22Rv1 (cell line): Measurements from ENCODE around the gene CROT.

ENCODE experiments used
- H3K27ac ChIP-seq: fragments of 450-650 bp; 2 replicates; pipeline ENCODE4 v1.5.1; 2017
- CTCF ChIP-seq: fragments of 450-650 bp; IDR thresholded peaks from 2 replicates; pipeline ENCODE4 v1.5.1; 2017; ENCODE audit warnings: mild to moderate bottlenecking
- ZFX ChIP-seq: fragments of 450-650 bp; IDR thresholded peaks from 2 replicates; pipeline ENCODE4 v1.6.1; 2017; ENCODE audit warnings: antibody characterized with exemption, borderline replicate concordance

Gene CROT

GRCh38 chr7:87432536-87432935 lies 87.1 kb downstream of the CROT start:
- TF ChIP-seq ZFX (no peak), CTCF (no peak)
- H3K27ac ChIP-seq: no peak overlapping the region

GRCh38 chr7:87435546-87435945 lies 90.1 kb downstream of the CROT start:
- H3K27ac ChIP-seq: no peak overlapping the region
- TF ChIP-seq CTCF: no peak
- TF ChIP-seq ZFX: no peak

GRCh38 chr7:87445897-87446296 lies 100.4 kb downstream of the CROT start:
- TF ChIP-seq CTCF (no peak), ZFX (no peak)
- no peak overlapping the region for H3K27ac ChIP-seq

GRCh38 chr7:87447116-87447635 lies 101.7 kb downstream of the CROT start:
- H3K27ac ChIP-seq: no peak overlapping the region
- no peak for TF ChIP-seq CTCF
- no peak for TF ChIP-seq ZFX

GRCh38 chr7:87448388-87448787 lies 102.9 kb downstream of the CROT start:
- H3K27ac ChIP-seq: no peak overlapping the region
- no peak for TF ChIP-seq ZFX
- TF ChIP-seq CTCF: no peak
